Measurements from ENCODE around the gene CNTN1.

CNTN1 gene

DNA sequence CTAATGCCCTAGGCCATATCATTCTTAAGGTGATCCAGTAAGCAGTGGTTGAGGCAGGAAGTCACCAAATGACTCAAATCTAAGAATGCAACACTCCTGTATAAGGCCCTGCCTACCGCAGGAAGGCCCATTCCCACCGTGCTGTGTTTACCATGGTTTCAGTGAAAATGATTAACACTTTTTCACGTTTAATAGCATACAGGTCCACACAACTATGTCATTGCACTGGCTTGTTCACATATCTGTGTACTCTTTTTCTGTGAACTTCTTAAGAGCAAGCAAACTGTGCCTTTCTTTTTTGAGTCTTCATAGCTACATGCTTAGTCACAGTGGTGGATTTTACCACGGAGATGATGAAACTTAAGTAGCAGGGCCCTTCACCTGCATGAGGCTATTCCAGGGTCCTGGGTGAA is 214.9 kb downstream of the CNTN1 start:
- TF ChIP-seq ZFX (IDR thresholded peaks at IDR 0.05): no peak
- TF ChIP-seq, protein P1, sequence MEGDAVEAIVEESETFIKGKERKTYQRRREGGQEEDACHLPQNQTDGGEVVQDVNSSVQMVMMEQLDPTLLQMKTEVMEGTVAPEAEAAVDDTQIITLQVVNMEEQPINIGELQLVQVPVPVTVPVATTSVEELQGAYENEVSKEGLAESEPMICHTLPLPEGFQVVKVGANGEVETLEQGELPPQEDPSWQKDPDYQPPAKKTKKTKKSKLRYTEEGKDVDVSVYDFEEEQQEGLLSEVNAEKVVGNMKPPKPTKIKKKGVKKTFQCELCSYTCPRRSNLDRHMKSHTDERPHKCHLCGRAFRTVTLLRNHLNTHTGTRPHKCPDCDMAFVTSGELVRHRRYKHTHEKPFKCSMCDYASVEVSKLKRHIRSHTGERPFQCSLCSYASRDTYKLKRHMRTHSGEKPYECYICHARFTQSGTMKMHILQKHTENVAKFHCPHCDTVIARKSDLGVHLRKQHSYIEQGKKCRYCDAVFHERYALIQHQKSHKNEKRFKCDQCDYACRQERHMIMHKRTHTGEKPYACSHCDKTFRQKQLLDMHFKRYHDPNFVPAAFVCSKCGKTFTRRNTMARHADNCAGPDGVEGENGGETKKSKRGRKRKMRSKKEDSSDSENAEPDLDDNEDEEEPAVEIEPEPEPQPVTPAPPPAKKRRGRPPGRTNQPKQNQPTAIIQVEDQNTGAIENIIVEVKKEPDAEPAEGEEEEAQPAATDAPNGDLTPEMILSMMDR (conservative IDR thresholded peaks at IDR 0.05): no peak
- H3K27ac ChIP-seq: no peak overlapping the region

DNA sequence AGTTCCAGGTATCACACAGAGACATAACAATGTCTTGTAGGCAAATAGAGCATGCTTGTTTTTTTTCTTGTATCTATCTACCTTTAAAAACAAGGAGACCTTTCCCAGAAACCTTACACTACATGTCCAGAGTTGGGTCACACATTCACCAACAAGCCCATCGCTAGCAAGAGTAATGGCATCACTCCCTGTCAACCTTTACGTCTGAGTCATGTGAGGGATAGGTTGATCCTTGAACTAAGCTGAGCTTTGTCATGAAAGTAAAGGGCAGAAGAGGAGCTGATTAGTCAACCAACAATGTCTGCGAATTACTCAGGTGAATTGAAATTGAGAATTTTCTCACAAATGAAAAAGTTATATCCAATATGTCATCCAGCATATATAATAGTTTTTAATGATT is 219.4 kb downstream of the CNTN1 start:
- no peak overlapping the region for H3K27ac ChIP-seq
- TF ChIP-seq ZFX (IDR thresholded peaks at IDR 0.05): no peak
- TF ChIP-seq, protein P1 (conservative IDR thresholded peaks at IDR 0.05): no peak

DNA sequence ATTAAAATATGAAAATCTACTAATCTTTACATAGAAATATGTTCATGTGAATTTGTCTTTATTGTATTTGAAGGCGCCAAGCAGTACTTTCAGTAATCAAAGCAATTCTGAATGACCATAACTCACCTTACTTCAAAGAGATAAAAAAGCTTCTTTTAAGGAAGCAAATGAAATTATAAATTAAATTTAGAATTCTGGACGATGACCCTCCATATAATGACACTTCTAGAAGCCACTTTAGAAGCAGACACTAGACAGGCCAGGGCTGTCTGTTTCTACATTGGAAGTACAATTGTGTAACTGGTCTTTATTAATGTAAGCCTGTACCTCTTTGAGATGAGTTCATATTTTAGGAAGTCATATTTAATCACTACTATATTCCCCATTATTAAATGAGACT is 222.9 kb downstream of the CNTN1 start:
- no peak overlapping the region for H3K27ac ChIP-seq
- no peak for TF ChIP-seq ZFX (IDR thresholded peaks at IDR 0.05)
- TF ChIP-seq, protein P1 (conservative IDR thresholded peaks at IDR 0.05): no peak

DNA sequence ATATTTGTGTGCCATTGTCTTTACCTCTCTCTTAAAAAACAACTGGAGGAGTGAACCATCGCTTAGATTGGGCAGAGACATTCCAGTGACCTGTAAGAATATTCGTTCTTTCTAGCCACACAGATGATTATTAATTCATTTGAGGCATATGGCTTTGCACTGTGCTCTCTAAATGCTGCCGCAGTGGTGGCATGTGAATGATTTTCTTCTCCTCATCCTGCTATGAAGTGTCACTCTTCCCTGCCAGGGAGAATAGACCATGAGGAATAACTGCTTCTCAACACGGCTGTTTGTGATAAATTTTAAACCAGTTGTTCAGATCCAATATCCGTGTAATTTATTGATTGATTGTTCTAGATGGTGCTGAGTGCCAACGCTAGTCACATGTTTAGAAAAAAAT is 225.3 kb downstream of the CNTN1 start:
- TF ChIP-seq ZFX (IDR thresholded peaks at IDR 0.05): no peak
- TF ChIP-seq, protein P1 (conservative IDR thresholded peaks at IDR 0.05): no peak
- no peak overlapping the region for H3K27ac ChIP-seq

DNA sequence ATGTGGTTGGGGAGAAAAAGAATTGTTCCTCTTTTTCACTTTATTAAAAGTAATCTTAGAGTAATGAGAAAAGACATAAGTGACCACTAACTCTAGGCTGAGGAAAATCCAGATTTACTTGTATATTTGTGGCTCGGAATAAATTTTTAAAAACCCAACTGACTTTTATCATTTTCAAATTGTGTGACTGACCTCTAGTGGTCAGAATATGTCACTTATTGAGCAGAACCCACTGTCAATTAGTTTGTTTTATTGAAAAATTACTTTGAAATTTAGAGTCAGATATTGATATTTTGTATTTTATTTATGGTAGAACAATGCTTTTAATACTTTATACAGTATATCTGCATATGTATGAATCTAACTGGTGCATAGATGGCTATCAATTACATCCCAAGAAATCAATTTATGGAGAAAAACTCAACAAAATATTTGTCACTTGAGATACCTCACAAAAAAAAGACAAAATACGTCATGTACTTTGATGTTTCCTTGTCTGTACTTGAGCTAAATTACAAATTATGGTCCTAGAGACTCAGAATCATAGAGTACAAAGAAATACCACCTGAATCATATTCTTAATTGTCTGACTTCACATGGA is 229.4 kb downstream of the CNTN1 start:
- H3K27ac ChIP-seq: no peak overlapping the region
- TF ChIP-seq, protein P1 (conservative IDR thresholded peaks at IDR 0.05): peak; percentile 82
- no peak for TF ChIP-seq ZFX (IDR thresholded peaks at IDR 0.05)

DNA sequence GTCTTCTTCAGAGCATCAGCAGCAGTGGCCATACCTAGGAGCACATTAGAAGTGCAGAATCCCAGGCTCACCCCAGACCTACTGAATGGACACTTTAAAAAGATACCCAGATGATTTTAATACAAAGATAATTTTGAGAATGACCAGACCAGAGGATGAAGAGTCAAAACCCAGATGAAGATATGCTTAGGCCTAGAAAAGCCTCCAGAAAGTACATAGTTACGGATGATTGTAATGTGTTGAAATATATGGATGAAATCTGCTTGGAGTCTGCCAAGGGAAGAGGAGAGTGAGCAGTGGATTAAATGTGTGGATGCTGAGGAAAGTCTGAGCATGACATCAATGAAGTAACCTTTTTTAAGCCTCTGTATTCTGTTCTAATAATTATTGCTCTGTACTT is 245.7 kb downstream of the CNTN1 start:
- TF ChIP-seq ZFX (IDR thresholded peaks at IDR 0.05): no peak
- TF ChIP-seq, protein P1 (conservative IDR thresholded peaks at IDR 0.05): no peak
- no peak overlapping the region for H3K27ac ChIP-seq

DNA sequence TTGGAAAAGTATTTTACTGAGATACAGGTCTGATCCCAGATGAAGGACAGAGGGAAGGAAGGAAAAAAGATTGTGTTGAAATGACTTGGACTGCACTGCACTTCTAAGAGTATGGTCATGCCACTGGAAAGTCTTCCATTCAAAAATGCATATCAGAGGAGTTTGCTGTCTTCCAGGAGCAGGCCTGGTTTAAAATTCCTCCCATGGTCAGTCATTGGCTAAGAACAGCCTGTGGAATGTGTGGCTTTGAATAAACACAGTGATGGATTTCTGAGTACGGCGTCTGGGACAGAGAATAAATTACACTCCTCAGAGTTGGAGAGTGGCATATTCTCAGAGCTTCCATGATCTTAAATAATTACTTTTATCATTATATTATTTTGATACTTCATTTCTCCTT is 250.1 kb downstream of the CNTN1 start:
- no peak overlapping the region for H3K27ac ChIP-seq
- TF ChIP-seq ZFX (IDR thresholded peaks at IDR 0.05): no peak
- TF ChIP-seq, protein P1 (conservative IDR thresholded peaks at IDR 0.05): no peak
